HG03280 (cell line): ENCODE data around the gene PPP1R10.

Experiments
- ATAC-seq: cut with Tn5 transposase; IDR thresholded peaks from one replicate; pipeline ENCODE4 v1.9.1; 2021; ENCODE audit warnings: mild to moderate bottlenecking, moderate library complexity; ENCODE audit not compliant: unreplicated experiment

The PPP1R10 gene

GRCh38 chr6:30599625-30600324, 17.3 kb downstream of the PPP1R10 start:
- no peak for ATAC-seq

DNA sequence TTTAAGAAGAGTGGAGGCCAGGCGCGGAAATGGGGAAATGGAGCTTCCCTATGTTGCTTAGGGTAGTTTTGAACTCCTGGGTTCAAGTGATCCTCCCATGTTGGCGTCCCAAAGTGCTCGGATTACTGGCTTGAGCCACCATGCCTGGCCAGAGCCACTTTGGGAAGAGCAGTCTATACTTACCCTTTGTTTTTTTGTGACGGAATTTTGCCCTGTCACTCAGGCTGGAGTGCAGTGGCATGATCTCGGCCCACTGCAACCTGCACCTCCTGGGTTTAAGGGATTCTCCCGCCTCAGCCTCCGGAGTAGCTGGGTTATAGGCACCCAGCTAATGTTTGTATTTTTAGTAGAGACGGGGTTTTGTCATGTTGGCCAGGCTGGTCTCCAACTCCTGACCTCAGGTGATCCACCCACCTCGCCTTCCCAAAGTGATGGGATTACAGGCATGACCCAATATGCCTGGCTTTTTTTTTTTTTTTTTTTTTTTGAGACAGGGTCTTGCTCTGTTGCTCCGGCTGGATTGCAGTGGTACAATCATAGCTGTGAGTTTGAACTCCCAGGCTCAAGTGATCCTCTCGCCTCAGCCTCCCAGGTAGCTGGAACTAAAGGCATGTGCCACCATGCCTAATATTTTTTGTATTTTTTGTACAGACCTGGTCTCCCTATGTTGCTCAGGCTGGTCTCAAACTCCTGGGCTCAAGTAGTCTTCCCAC, 18.0 kb downstream of the PPP1R10 start:
- no peak for ATAC-seq

- peak; percentile 69 for ATAC-seq
These were observed 19.5 kb downstream of the PPP1R10 start for GRCh38 chr6:30597315-30598144.

DNA sequence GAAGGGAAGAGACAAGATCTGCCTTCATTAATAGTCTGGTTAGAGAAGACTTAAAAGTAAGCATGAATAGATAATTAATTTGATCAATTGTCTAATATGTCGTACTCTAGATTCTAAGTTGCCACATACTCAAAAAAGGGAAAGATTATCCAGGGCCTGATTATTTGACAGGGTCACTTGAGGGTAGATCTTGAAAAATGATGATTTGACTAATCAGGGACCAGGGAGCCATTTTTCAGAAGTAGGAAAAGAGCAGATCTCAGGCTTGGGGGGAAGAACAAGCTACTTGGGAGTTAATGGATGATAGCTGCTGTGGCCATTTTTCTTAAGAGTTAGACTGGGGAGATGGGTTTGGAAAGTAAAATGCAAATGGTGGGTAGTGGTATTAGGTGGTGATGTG, 24.8 kb downstream of the PPP1R10 start:
- no peak for ATAC-seq

DNA sequence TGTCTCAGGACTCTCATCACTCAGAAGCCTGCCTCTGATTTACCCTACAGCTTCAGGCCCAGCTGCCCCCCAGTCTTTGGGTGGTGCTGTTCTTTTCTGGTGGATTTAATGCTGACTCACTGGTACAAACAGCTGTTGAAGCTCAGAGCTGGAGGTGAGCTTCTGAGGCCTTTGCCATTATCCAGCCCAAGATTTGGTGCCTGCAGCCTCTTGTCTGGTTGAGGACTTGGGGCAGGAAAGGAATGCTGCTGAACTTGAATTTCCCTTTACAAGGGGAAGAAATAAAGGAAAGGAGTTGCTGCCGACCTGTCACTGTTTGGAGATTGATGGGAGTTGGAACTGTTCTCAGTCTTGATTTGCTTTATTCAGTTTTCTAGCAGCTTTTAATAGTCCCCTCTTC, 26.0 kb downstream of the PPP1R10 start:
- no peak for ATAC-seq

GRCh38 chr6:30590509-30590908, 26.5 kb downstream of the PPP1R10 start:
- ATAC-seq, result no peak

DNA sequence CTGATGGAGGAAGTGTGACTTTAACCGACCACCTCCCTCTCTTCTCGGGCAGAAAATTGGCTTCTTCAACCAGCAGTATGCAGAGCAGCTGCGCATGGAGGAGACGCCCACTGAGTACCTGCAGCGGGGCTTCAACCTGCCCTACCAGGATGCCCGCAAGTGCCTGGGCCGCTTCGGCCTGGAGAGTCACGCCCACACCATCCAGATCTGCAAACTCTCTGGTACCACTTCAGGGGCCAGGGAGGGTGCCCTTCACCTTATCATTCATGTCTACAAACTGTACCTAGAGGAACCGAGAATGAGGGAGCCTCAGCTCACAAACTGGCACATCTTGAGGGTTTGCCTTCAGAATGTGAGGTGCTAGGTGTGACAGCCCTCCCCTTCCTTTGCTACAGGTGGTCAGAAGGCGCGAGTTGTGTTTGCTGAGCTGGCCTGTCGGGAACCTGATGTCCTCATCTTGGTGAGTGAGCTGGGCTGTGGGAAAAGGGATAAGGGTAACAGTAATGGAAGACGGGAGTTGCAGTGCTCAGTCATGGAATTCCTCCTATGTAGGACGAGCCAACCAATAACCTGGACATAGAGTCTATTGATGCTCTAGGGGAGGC, 27.2 kb downstream of the PPP1R10 start:
- no peak for ATAC-seq

- ATAC-seq, result no peak
These were observed 33.1 kb downstream of the PPP1R10 start for GRCh38 chr6:30583921-30584320.

DNA sequence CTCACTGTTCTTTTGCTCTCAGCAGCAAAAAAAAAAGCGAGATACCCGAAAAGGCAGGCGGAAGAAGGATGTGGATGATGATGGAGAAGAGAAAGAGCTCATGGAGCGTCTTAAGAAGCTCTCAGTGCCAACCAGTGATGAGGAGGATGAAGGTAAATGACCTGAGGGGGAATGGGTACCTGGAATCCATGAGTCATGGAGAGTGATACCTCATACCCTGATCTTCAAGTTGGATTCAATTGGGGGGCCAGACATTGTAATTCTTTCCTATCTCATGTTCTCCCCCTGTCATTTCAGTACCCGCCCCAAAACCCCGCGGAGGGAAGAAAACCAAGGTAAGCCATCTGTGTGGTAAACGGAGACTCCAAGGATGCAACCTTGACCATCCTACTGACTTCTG, 39.0 kb downstream of the PPP1R10 start:
- ATAC-seq, result no peak

DNA sequence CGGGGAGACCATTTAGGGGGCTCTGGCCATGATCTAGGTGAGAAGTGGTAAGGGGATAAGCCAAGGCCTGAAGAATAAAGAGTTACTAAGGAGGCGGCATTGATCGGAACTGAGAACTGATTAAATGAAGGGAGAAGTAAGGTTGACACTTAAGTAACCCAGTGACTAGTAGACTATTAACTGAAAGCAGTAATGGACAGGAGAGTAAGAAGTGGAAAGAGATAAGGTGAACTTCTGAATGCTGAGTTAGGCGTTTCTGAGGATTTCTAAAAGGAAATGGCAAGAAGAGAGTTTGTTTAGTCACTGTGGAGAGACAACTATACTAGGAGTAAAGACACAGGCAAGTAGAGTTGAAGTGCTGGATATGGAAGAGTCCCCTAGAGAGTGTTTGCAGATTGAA, 43.9 kb downstream of the PPP1R10 start:
- no peak for ATAC-seq

DNA sequence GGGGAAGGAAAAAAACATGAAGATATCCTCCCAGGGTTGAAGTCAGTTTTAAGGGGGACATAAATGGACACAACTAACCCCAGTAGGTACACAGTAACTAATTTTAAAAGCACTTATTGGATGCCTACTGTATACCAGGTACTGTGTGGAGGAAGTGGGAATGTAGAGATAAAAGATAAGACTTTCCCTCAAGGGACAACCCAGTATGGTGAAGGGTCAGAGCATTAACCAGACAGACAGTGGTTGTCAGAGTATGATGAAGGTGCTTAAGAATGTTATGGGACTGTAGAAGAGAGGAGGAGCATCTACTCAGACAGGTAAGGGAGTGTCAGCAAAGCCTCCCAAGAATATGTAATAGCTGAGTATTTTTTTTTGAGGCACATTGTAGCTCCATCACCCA, 44.9 kb downstream of the PPP1R10 start:
- no peak for ATAC-seq

DNA sequence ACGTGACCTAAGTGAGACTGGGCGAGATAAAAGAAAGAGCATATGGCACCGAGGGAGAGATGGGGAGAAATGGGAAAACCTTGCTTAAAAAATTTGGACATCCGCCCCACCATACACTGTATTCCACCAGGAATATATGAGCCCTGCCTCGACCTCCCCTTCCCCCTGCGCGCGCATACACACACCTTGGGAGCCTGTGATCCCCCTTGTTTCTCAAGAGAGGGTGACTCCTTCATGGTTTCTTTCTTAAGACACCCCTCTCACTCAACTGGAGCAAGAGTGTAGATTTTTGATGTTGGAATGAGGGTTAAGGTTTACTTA, 45.3 kb downstream of the PPP1R10 start:
- no peak for ATAC-seq

DNA sequence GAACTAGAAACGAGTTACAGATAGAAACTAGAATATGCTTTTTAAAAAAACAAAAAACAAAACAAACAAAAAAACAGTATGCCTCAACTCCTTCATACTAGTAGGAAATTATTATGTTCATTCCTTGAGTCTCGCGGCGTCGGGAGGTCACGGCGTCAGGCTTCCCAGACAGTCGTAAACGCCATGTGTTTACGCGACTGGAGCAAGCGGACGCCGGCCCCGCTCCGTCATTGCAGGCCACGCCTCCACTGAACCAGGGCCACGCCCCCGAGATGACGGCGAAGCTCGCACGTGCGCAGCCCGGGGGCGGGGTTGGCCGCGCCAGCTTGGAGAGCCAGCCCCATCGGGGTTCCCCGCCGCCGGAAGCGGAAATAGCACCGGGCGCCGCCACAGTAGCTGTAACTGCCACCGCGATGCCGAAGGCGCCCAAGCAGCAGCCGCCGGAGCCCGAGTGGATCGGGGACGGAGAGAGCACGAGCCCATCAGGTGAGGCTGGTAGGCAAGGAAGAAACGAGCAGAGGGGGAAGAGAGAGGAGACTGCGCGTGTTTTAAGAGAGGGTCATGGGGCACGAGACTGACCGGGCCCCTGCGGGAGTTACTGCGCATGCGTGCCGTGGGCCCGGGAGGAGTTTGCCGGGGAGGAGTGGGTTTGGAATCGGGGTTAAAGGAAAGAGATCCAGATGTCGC, 45.8 kb downstream of the PPP1R10 start, which contains the start of gene ABCF1:
ABCF1 (plus strand) TSS at position 368 of the 687 bp plus-strand sequence; CDS start at position 414, 46 bp downstream.
- peak; percentile 94 for ATAC-seq

GRCh38 chr6:30570740-30571074, 46.3 kb downstream of the PPP1R10 start:
- peak; percentile 22 for ATAC-seq

DNA sequence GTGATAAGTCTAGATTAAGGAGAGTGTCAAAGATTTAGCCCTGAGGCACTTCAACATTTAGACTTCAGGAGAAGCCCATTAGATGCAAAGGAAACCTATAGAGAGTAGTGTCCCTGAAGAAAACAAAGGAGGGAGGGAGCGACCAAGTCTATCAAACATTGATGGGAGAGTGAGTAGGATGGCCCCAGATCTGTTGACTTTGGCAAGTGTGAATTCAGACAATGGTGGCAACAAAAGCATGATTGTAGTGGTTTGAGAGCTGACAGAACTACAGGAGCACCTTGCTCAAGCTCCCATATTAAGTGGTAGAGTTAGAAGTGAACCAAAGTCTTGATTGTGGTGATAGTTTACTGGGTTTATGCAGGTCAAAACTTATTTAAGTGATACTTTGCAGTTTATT, 46.8 kb downstream of the PPP1R10 start:
- ATAC-seq, result no peak

DNA sequence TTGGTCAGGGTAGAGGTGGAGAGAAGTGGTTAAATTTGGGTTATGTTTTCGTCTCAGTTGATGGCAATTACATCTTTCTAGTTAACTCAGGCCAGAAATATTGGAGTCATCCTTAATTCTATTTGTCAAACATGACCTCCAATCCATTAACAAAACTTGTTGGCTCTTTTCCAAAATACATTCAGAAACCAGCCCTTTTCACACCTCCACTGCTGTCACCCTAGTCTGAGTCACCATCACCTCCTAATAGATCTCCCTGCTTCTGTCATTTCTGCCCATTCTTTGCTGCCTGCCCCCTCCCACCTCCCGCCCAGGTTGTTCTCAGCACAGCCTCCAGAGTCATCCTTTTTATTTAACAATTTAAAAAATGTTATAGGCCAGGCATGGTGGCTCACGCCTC, 48.8 kb downstream of the PPP1R10 start:
- no peak for ATAC-seq

DNA sequence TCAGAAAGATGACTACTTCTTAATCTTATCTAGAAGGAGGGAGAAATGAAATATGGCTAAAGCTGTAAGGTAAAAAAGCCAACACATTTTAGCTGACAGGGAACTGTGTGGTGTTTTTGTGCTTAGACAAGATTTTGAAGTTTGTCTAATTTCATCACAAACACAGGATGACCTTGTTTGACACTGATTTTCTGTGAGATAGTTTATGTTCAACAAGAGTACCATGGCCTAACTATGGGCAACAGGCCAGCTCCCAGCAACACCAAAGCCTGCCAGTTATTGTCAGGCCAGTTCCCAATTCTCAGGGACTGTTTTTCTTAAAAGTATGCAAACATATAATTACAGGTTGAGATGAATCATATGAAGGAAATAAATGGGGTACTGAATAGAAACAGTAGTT, 51.3 kb downstream of the PPP1R10 start:
- ATAC-seq, result no peak

DNA sequence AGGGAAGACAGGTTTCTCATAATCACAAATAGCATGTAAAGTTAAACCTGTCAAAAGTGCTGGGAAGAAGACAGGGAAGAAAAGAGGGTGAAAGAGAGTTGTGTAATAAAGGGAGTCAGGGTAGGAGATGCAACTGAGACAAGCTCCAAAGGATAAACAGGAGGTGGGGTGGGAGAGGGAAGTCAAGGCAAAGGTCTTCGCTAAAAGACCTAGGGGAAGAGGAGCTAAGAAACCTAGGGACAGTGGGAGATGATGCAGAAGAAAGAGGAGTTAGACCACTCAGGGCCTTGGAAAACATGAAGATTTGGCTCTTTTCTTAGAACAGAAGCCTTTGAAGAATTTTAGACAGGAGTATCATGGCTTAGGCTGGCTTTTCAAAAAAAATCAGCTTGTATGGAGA, 52.9 kb downstream of the PPP1R10 start:
- ATAC-seq, result no peak

DNA sequence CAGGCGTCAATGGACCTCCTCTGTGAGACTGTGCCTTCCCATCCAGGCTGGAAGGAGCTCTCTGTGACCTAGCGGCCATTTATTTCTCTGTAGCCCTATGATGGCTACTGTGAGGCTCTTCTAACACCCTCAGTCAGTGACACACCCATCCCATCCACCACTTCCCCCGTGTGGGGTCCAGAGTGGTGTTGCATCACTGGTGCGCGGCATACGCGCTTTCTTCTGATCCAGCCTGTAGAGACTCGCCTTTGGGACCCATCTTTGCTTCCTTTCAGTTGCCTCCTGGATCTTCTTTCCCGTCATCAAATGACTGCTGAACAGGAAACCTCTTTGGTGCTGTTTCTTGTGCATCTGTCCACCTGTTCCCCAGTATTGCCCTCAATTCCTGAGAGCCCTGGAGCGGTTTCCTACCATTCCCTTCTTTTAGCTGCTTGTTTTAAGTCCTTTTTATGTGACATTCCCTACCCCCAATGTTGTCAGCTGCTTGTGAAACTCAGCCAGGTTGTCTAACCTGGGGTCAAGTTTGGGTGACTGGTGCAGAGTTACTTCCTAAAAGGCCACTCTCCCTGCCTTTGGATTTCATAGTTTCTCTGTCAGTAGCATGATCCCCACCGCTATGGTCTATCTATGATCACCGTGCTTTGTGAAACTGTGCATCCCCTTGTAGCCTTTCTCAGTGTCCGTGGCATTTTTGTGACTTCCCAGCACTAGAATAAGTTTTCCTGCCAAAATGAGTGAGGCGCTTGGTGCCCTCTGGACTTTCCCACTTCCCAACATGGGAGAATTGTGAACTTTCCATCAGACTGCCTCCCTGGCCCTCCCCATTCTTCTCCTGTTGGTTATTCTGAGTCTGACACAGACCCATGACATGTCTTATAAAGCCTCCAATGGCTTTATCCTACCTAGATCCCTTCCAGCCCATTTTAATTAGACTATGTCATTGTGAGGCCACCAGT, 54.3 kb downstream of the PPP1R10 start:
- ATAC-seq, result no peak

DNA sequence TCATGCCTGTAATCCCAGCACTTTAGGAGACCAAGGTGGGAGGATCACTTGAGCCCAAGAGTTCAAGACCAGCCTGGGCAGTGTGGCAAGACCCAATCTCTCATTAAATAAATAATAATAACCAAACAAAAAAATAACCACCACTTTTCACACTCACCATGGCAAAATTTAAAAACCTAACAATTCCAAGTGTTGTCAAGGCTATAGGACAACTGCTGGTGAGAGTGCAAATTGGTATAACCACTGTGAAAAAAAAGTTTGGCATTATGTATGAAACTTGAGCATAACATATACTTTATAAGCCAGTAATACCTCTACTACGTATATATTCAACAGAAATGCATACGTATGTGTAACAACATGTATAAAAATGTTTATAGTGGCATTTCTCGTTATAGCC, 56.1 kb downstream of the PPP1R10 start:
- ATAC-seq, result no peak
